ENCODE results near the gene OLFML1.

Gene OLFML1

DNA sequence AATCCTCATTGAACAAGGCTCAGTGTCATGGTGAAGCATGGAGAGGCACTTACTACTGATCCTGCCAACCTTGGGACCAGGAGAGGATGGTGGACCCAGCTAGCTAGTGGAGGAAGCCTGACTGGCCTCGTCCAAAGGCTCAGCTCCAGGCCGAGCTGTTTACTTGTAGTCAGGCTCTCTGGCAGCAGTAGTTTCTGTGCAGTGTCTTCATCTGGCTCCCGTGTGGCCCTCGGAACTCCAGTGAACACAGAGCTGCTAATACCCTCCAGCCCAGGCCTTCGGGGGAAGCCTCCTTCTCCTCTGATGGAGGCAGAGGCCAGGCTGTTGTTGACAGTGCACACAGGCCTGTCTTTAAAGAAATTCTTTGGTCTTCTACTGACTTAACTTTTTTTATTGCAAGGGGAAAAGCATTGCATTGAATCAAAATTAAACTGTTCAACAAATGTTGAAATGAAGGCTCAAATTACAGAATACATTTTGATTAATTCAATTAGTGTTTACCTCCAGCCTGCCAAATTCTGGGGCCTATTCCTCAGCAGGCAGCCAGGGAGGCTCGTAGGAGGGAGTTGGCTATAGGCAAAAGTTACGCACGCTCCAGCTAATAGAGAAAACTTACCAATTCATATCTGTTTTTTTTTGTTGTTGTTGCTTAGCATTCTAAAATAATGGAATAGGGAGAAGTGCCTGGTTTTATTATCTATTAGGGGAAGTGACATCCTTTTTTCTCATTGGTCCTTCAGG is 47.3 kb downstream of the OLFML1 start (continued):
- no peak for TF ChIP-seq ZBTB10 (tag by site-specific recombination; IDR thresholded peaks at IDR 0.05)

- Histone ChIP-seq H3K36me3 (ENCODE audit: control insufficient read depth in 2 of 2, insufficient read depth in 1 of 2, low read length in 2 of 2) (no peaks in the 10 kb centered on the region), H3K9me3 (ENCODE audit: control insufficient read depth, insufficient read depth, low read depth, low read length) (no peaks in the 10 kb centered on the region), H3K27ac (ENCODE audit: extremely low read depth, low read depth, low read length) (no peak overlapping the region), H3K4me1 (ENCODE audit: control insufficient read depth, insufficient read depth, low read length) (no peaks in the 10 kb centered on the region), H3K4me3 (ENCODE audit: low read depth, low read length) (no peak overlapping the region)
- ChIA-PET POLR2A (no interaction called here), CTCF (interaction anchor here (1.0 to 1.6 kb wide), 3 partner anchors 12 to 73 kb away, joined by 3 to 4 read pairs (median 3); partner anchors contain the start of gene PPFIBP2)
- TF ChIP-seq ZNF2 (tag by site-specific recombination; IDR thresholded peaks at IDR 0.05) (no peak), ZNF23 (tag by site-specific recombination; IDR thresholded peaks at IDR 0.05; ENCODE audit: borderline replicate concordance) (no peak), ZNF514 (tag by site-specific recombination; IDR thresholded peaks at IDR 0.05) (no peak), ZBTB1 (tag by site-specific recombination; IDR thresholded peaks at IDR 0.05) (no peak), ZFHX2 (tag by site-specific recombination; conservative IDR thresholded peaks at IDR 0.05) (no peak), ZNF416 (tag by site-specific recombination; IDR thresholded peaks at IDR 0.05) (no peak), ZNF843 (tag by site-specific recombination; IDR thresholded peaks at IDR 0.05) (no peak), PRDM2 (tag by site-specific recombination; IDR thresholded peaks at IDR 0.05; ENCODE audit: borderline replicate concordance) (no peak), ZNF16 (tag by site-specific recombination; IDR thresholded peaks at IDR 0.05; ENCODE audit: low read depth) (no peak), KLF9 (tag by site-specific recombination; IDR thresholded peaks at IDR 0.05; ENCODE audit: low read depth) (no peak), ZNF223 (tag by site-specific recombination; IDR thresholded peaks at IDR 0.05) (no peak), ZNF350 (tag by site-specific recombination; IDR thresholded peaks at IDR 0.05) (no peak), ZNF274 (IDR thresholded peaks at IDR 0.05; ENCODE audit: low read length) (no peak), ZNF274 (tag by site-specific recombination; IDR thresholded peaks at IDR 0.05; ENCODE audit: borderline replicate concordance) (no peak), ZNF792 (tag by site-specific recombination; IDR thresholded peaks at IDR 0.05) (no peak)
- TF ChIP-seq, protein P1, sequence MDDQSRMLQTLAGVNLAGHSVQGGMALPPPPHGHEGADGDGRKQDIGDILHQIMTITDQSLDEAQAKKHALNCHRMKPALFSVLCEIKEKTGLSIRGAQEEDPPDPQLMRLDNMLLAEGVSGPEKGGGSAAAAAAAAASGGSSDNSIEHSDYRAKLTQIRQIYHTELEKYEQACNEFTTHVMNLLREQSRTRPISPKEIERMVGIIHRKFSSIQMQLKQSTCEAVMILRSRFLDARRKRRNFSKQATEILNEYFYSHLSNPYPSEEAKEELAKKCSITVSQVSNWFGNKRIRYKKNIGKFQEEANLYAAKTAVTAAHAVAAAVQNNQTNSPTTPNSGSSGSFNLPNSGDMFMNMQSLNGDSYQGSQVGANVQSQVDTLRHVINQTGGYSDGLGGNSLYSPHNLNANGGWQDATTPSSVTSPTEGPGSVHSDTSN (CRISPR knock-in tag; IDR thresholded peaks at IDR 0.05) = no peak
- TF ChIP-seq, protein P2, sequence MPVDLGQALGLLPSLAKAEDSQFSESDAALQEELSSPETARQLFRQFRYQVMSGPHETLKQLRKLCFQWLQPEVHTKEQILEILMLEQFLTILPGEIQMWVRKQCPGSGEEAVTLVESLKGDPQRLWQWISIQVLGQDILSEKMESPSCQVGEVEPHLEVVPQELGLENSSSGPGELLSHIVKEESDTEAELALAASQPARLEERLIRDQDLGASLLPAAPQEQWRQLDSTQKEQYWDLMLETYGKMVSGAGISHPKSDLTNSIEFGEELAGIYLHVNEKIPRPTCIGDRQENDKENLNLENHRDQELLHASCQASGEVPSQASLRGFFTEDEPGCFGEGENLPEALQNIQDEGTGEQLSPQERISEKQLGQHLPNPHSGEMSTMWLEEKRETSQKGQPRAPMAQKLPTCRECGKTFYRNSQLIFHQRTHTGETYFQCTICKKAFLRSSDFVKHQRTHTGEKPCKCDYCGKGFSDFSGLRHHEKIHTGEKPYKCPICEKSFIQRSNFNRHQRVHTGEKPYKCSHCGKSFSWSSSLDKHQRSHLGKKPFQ (tag by site-specific recombination; IDR thresholded peaks at IDR 0.05) = no peak
- TF ChIP-seq, protein P3, sequence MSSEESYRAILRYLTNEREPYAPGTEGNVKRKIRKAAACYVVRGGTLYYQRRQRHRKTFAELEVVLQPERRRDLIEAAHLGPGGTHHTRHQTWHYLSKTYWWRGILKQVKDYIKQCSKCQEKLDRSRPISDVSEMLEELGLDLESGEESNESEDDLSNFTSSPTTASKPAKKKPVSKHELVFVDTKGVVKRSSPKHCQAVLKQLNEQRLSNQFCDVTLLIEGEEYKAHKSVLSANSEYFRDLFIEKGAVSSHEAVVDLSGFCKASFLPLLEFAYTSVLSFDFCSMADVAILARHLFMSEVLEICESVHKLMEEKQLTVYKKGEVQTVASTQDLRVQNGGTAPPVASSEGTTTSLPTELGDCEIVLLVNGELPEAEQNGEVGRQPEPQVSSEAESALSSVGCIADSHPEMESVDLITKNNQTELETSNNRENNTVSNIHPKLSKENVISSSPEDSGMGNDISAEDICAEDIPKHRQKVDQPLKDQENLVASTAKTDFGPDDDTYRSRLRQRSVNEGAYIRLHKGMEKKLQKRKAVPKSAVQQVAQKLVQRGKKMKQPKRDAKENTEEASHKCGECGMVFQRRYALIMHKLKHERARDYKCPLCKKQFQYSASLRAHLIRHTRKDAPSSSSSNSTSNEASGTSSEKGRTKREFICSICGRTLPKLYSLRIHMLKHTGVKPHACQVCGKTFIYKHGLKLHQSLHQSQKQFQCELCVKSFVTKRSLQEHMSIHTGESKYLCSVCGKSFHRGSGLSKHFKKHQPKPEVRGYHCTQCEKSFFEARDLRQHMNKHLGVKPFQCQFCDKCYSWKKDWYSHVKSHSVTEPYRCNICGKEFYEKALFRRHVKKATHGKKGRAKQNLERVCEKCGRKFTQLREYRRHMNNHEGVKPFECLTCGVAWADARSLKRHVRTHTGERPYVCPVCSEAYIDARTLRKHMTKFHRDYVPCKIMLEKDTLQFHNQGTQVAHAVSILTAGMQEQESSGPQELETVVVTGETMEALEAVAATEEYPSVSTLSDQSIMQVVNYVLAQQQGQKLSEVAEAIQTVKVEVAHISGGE (tag by site-specific recombination; conservative IDR thresholded peaks at IDR 0.05; ENCODE audit: low read depth) = no peak
Observed at GRCh38 chr11:7533199-7534041, 48.1 kb downstream of the OLFML1 start.

All from HEK293 (cell line).